CD4-positive, alpha-beta T cell (primary cell): ENCODE results near the gene RESF1. TPM values are rescaled to one million over a fixed set of nuclear protein-coding genes. Genes with fewer than 3 reads are reported as not detected.

Experiments
- ATAC-seq: fragments of 200-7000 bp; cut with Tn5 transposase; one replicate; pipeline ENCODE4 v1.10.0; 2022; ENCODE audit warnings: mild to moderate bottlenecking; ENCODE audit not compliant: poor library complexity
- CTCF ChIA-PET: fragments of 350-600 bp; sonication (Branson Sonifier 250); formaldehyde crosslinking; loops from one replicate; lab custom pipeline; 2021; ENCODE audit warnings: antibody characterized with exemption, inconsistent platforms; lab: Charles Lee
- POLR2A ChIA-PET: fragments of 350-600 bp; sonication (Branson Sonifier 250); formaldehyde crosslinking; loops from one replicate; lab custom pipeline; 2021; ENCODE audit warnings: antibody characterized with exemption, inconsistent platforms; lab: Charles Lee
- DNase-seq, 14 experiments: peaks; one replicate each; pipeline ENCODE4 v3.0.0-alpha.2; 2013 to 2020; ENCODE audit warnings: mixed read lengths in 2 of 14
- H3K27ac ChIP-seq, 2 donors: one replicate each; pipeline versions ENCODE4 v1.5.1 to v1.7.0; 2013; ENCODE audit warnings: low read length in 2 of 2, low read depth in 1 of 2, mild to moderate bottlenecking in 1 of 2
- H3K27me3 ChIP-seq, 2 experiments: 1 replicate in 1 of 2; 2 replicates in 1 of 2; pipeline versions ENCODE4 v1.6.1 to v1.7.0; 2013; ENCODE audit warnings: low read length in 2 of 2, control low read depth in 1 of 2, mild to moderate bottlenecking in 1 of 2, moderate library complexity in 1 of 2; ENCODE audit not compliant: insufficient read depth in 2 of 2, control insufficient read depth in 1 of 2
- H3K36me3 ChIP-seq: one replicate; pipeline ENCODE4 v1.6.1; 2013; ENCODE audit warnings: low read length, control low read depth; ENCODE audit not compliant: insufficient read depth
- H3K4me1 ChIP-seq: one replicate; pipeline ENCODE4 v1.6.1; 2013; ENCODE audit warnings: low read length, control low read depth; ENCODE audit not compliant: insufficient read depth
- H3K4me3 ChIP-seq: one replicate; pipeline ENCODE4 v1.5.1; 2013; ENCODE audit warnings: mild to moderate bottlenecking, low read length, moderate library complexity
- H3K9me3 ChIP-seq, 2 experiments: 1 replicate in 1 of 2; 2 replicates in 1 of 2; pipeline versions ENCODE4 v1.6.1 to v1.7.0; 2013; ENCODE audit warnings: low read length in 2 of 2, mild to moderate bottlenecking in 2 of 2, control low read depth in 1 of 2, moderate library complexity in 1 of 2; ENCODE audit not compliant: control insufficient read depth in 1 of 2, insufficient read depth in 1 of 2
- H3K27ac Mint-ChIP-seq: one replicate; pipeline ENCODE4 v1.8.0; 2020; ENCODE audit warnings: mixed read lengths
- H3K27me3 Mint-ChIP-seq: one replicate; pipeline ENCODE4 v1.8.0; 2021; ENCODE audit warnings: mixed read lengths
- H3K36me3 Mint-ChIP-seq: one replicate; pipeline ENCODE4 v1.8.0; 2021; ENCODE audit warnings: low read depth, mixed read lengths
- H3K4me1 Mint-ChIP-seq: one replicate; pipeline ENCODE4 v1.8.0; 2021; ENCODE audit warnings: low read depth, mixed read lengths
- H3K4me3 Mint-ChIP-seq: one replicate; pipeline ENCODE4 v1.8.0; 2020; ENCODE audit warnings: mild to moderate bottlenecking, mixed read lengths
- H3K9me3 Mint-ChIP-seq: one replicate; pipeline ENCODE4 v1.8.0; 2020; ENCODE audit warnings: mixed read lengths
- CTCF ChIP-seq: fragments of 200-600 bp; IDR thresholded peaks from one replicate; pipeline ENCODE4 v1.8.0; 2022; ENCODE audit warnings: antibody characterized with exemption, mild to moderate bottlenecking
- intact Hi-C, 2 experiments: fragments of 100-400 bp; cut with DNase I in 1 of 2; cut with micrococcal nuclease in 1 of 2; formaldehyde crosslinking; loops; one replicate each; pipeline versions ENCODE4 v1.15.1 to v1.9.0; 2023 to 2025; cut with DNase I, micrococcal nuclease
- total RNA-seq, 174 experiments: library from RNA in 2 of 174; stranded (reverse) in 2 of 174; gene quantifications; one replicate each; pipeline ENCODE4 v1.2.3 and lab custom pipeline; 2021 to 2026

The RESF1 gene
- total RNA-seq, 2 experiments from 2014 or later = 113 to 124 TPM

- no peak for ATAC-seq
- peaks cover 9% of the 10 kb centered on the region for H3K4me1 Mint-ChIP-seq
- no peaks in the 10 kb centered on the region for H3K27me3 Mint-ChIP-seq
- Histone ChIP-seq H3K27me3 (no peaks in the 10 kb centered on the region), H3K4me1 (no peaks in the 10 kb centered on the region), H3K4me3 (no peak overlapping the region), H3K9me3 (peaks cover 0 to 22% of the 10 kb centered on the region in 2 experiments), H3K36me3 (peaks cover 62% of the 10 kb centered on the region), H3K27ac (no peak overlapping the region)
- no peak for DNase-seq
- no peak overlapping the region for H3K4me3 Mint-ChIP-seq
- POLR2A ChIA-PET = no interaction called here
- CTCF ChIA-PET = no interaction called here
- no peak for TF ChIP-seq CTCF
- H3K9me3 Mint-ChIP-seq = no peaks in the 10 kb centered on the region
- intact Hi-C loops = loop anchor here in 1 of 2 experiments (5.0 kb wide), 1 partner anchor 37 kb away; no protein-coding TSS in a partner anchor
- peaks cover 82% of the 10 kb centered on the region for H3K36me3 Mint-ChIP-seq
- no peak overlapping the region for H3K27ac Mint-ChIP-seq
Observed at GRCh38 chr12:31999692-32000091, 40.5 kb downstream of the RESF1 start.

GRCh38 chr12:32000373-32001005, 41.3 kb downstream of the RESF1 start:
- TF ChIP-seq CTCF = no peak
- ChIA-PET POLR2A (interaction anchor here (0.6 kb wide), 1 partner anchor 48 kb away, joined by 3 read pairs; no protein-coding TSS in a partner anchor), CTCF (interaction anchor here (0.6 kb wide), 1 partner anchor 106 kb away, joined by 3 read pairs; no protein-coding TSS in a partner anchor)
- intact Hi-C loops = no loop called here
- Mint-ChIP-seq H3K27ac (peak overlapping the region; percentile 64), H3K36me3 (peaks cover 75% of the 10 kb centered on the region), H3K4me3 (no peak overlapping the region), H3K4me1 (peaks cover 9% of the 10 kb centered on the region), H3K27me3 (no peaks in the 10 kb centered on the region), H3K9me3 (no peaks in the 10 kb centered on the region)
- DNase-seq (no peak), ATAC-seq (no peak)
- no peaks in the 10 kb centered on the region for H3K4me1 ChIP-seq
- H3K27me3 ChIP-seq = no peaks in the 10 kb centered on the region
- H3K27ac ChIP-seq = no peak overlapping the region
- H3K9me3 ChIP-seq = peaks cover 0 to 19% of the 10 kb centered on the region in 2 experiments
- peaks cover 54% of the 10 kb centered on the region for H3K36me3 ChIP-seq
- no peak overlapping the region for H3K4me3 ChIP-seq

GRCh38 chr12:32002848-32003493, 43.8 kb downstream of the RESF1 start:
- no peak for TF ChIP-seq CTCF
- CTCF ChIA-PET = interaction anchor here (1.5 kb wide), 1 partner anchor 40 kb away, joined by 3 read pairs; no protein-coding TSS in a partner anchor
- H3K9me3 Mint-ChIP-seq = no peaks in the 10 kb centered on the region
- intact Hi-C loops = no loop called here
- peaks cover 30% of the 10 kb centered on the region for H3K36me3 ChIP-seq
- ATAC-seq (no peak), DNase-seq (no peak)
- POLR2A ChIA-PET = interaction anchor here (0.6 to 1.7 kb wide), 5 partner anchors 11 to 344 kb away, joined by 3 to 9 read pairs (median 4); partner anchors contain the start of gene ETFBKMT
- H3K4me1 ChIP-seq = no peaks in the 10 kb centered on the region
- no peak overlapping the region for H3K4me3 Mint-ChIP-seq
- H3K9me3 ChIP-seq = peaks cover 0 to 19% of the 10 kb centered on the region in 2 experiments
- H3K4me3 ChIP-seq = no peak overlapping the region
- H3K4me1 Mint-ChIP-seq = peaks cover 9% of the 10 kb centered on the region
- no peaks in the 10 kb centered on the region for H3K27me3 Mint-ChIP-seq
- no peaks in the 10 kb centered on the region for H3K27me3 ChIP-seq
- peak overlapping the region; percentile 65 for H3K27ac Mint-ChIP-seq
- H3K36me3 Mint-ChIP-seq = peaks cover 56% of the 10 kb centered on the region
- peak overlapping the region in 1 of 2 donors; percentile 38 for H3K27ac ChIP-seq
